Measurements from ENCODE around the gene NAA20. TPM values are rescaled to one million over a fixed set of nuclear protein-coding genes. Genes with fewer than 3 reads are reported as not detected.
"Not testable (repeated sequence)": the region's sequence is repeated elsewhere in the genome, so short reads cannot be mapped to it uniquely, and the experiment has no call there.

NAA20 gene
- total RNA-seq, 1 donor from 2014 or later, result 54.3 TPM

- DNase-seq (ENCODE audit: low spot score), result no peak
Observed at GRCh38 chr20:19991854-19992253, 25.3 kb upstream of the NAA20 start.

GRCh38 chr20:19992996-19993908 is 23.9 kb upstream of the NAA20 start:
- DNase-seq (ENCODE audit: low spot score), result peak; percentile 45

GRCh38 chr20:19993958-19994669 is 23.0 kb upstream of the NAA20 start:
- peak; percentile 53 for DNase-seq (ENCODE audit: low spot score)

- DNase-seq (ENCODE audit: low spot score), result no peak
Observed at GRCh38 chr20:19995220-19995863, 21.8 kb upstream of the NAA20 start.

DNA sequence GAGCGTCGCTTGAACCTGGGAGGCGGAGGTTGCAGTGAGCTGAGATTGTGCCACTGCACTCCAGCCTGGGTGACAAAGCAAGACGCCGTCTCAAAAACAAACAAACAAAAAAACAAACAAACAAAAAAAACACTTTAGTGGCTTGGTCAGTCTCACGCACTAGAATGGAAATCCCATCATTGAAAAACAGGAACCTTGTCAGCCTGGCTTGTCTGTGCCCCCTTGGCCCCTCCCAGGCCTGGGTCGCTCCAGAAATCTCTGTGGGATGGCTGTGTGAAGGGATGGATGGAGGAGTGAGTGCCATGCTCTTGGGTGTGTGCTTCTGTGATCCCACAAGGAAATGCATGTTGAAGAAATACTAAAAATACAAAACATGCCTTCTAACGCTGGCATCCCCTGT is 20.9 kb upstream of the NAA20 start:
- no peak for DNase-seq (ENCODE audit: low spot score)

DNA sequence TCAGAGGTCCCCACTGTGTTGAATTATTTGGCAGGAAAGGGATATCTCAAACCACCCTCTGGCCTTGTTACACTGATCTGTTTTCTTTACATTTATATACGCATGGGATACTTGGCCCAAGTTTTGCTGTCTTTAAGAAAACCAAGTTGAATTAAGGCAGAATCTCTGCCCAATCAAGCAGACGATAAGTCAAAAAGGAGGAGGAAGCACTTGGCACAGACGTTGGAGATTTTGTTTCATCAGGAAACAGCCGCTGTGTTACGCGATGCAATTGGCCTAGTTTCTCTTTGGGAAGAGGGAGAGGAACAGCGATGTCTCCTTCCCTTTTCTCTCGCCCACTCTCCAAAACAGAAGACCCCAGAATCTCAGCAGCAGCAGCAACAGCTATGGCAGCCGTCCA is 20.2 kb upstream of the NAA20 start:
- DNase-seq (ENCODE audit: low spot score), result no peak

DNA sequence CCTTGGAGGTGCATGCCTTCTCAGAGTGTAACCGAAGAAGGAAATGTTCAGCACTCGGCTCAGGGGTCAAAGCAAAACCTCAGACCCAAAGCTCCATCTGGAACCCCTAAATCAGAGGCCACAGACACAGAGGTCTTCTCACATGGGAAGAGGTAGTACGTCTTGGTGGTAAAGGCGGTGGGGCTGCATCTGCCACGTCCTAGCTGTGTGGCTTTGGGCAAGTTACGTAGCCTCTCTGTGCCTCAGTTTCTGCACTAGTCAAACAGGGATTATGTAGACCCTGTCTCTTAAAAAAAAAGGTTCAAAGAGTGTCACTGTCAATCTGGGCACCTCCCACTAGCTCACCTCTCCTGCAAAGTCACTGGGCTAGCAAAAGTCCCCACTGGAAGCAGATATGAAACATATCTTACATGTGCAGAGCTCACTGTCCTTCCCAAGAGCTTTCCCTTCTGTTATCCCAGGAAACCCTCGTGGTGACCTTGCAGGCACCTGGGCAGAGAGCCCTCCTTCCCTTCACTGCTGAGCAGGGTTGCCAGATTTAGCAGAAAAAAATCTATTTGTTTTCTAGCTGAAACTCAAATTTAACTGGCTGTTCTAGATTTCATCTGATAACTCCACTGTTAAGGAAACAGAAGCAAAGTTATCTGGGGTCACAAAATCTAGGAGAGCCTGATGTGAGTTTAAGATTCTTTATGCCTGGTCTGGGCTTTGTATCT is 18.0 kb upstream of the NAA20 start:
- no peak for DNase-seq (ENCODE audit: low spot score)

- DNase-seq (ENCODE audit: low spot score), result no peak
Observed at GRCh38 chr20:20000211-20000968, 16.8 kb upstream of the NAA20 start.

DNA sequence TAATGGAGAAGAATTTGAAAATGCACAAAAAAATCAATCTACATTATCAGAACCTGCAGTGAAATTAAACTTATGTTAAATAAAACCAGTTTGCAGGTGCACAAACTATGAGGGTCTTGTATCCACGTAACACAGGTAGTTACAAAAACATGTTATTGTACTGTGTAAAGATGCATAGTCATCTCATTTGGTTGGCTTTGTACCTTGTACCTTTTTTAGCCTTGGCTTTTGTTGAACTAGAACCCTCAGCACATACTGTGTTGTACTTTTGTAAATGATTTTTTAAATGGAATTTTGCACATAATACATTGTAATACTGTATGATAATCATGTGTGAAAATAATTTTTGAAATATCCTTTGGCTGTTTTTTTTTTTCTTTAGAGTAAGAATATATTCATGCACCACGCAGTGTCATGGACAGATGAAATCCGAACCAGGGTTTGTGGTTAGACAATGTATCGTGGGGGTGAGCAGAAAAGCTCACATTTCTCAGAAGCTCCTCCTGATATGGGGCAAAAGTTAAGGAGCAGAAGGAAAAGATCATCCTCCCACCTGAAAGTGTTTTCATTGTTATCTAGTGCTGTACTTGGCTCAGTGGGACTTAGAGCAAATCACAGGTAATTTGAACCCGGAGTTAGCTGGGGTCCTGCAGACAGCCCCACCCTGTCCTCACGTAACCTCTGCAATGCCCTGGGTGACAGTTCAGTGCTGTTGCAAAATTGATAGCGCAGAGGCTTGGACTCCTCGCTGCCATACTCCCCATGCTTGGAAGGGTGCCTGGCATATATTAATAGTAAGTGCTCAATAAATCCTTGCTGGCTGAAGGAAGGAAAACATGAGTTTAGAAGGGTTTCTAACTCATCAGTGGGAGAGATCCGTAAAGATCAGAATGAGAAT is 14.8 kb upstream of the NAA20 start:
- DNase-seq (ENCODE audit: low spot score), result no peak

DNA sequence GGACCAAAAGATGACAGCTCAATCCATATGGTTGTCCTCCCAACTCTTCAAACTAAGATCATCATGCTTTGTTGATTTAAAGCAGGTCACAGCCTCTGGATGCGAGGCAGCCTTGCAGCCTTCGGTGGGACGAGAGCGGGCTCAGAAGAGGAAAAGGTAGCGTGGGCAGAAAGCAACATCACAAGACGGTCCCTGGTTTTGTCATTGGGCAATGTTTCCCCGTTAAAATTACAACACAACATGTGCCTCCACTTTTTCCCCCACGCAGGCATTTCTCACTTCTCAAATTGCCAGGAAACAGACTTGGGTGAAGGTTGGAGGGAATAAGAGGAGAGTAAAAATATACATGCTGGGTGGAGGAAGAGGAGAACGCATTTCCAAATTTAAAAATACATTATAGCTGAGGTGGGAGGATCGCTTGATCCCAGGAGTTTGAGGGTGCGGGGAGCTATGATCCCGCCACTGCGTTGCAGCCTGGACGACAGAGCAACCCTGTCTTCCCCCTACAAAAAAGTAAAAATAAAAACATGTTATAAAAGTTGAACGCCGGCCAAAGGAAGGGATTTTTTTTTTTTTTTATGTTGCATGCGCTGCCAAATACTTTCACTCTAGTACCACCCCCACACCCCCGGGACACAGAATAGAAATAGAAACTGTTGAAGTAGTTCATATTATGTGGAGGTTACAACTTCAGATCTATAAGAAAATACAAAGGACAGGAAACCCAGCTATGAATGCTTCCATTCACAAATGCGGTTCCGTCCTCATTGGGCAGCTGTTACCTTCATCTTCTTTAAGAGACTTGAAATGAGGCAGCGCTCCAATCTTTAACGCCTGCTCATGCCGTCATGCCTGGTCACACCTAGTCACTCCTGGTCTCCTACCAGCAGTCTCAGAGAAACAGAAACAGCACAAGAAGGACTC is 13.9 kb upstream of the NAA20 start:
- peak; percentile 48 for DNase-seq (ENCODE audit: low spot score)

DNA sequence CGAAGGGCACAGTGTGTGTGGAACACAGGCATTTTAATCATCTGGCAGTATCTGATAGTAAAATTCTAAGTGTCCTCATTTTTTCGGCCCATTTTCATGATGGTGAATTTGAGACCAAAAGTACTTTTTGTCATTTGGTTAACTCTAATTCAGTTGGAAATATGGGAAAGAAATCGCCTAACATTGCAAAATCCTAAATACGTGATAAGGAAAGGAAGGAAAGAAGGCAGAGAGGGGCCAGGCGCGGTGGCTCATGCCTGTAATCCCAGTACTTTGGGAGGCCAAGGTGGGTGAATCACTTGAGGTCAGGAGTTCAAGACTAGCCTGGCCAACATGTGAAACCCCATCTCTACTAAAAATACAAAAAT is 13.2 kb upstream of the NAA20 start:
- not testable (repeated sequence) for DNase-seq (ENCODE audit: low spot score)

DNA sequence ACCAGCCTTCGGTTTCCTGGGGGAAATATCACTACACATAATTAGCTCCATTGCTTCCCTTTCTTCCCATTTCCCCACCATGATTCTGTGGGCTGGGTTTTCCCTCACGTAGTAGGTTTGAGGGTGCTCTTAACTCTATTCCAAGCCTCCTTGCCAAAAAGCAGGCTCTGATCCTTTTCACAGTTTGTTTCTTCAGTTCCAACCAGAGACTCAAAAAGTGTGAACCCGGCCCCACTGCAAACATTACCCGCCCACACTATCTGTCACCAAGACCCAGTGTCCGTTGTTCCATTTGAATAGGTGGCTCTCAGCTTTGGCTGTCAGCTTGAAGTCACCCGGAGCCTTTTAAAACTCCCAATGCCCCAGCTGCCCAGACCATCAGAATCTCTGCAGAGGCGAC is 11.8 kb upstream of the NAA20 start:
- DNase-seq (ENCODE audit: low spot score), result no peak

GRCh38 chr20:20009784-20010253 is 7.3 kb upstream of the NAA20 start:
- DNase-seq (ENCODE audit: low spot score), result peak; percentile 45

- no peak for DNase-seq (ENCODE audit: low spot score)
Observed at GRCh38 chr20:20010639-20011500, 6.3 kb upstream of the NAA20 start.

DNA sequence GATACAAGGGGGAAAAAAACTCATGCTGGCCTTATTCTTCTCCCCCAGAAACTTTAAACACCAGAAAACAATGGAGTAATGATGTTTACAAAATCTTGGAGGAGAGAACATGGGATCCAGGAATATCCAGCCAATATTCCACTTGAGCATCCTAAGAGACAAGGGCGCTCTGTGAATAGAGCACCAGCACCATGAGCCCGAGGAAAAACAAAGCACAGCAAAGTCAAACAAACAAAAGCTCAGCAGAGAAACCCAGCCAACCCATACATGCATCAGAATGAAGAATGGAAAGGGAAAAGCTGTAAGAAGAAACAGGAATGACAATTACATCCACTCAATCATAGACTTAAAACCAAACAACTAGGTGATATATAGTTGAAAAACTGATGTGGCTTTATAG is 4.6 kb upstream of the NAA20 start:
- DNase-seq (ENCODE audit: low spot score), result no peak

GRCh38 chr20:20014659-20015058 is 2.5 kb upstream of the NAA20 start:
- no peak for DNase-seq (ENCODE audit: low spot score)

GRCh38 chr20:20017844-20018185 is 653 bp downstream of the NAA20 start:
- DNase-seq (ENCODE audit: low spot score), result no peak

GRCh38 chr20:20018366-20018765 is 1.2 kb downstream of the NAA20 start:
- no peak for DNase-seq (ENCODE audit: low spot score)
